GM21515 (cell line): Measurements from ENCODE around the gene RAB28.

Experiments
- ATAC-seq: cut with Tn5 transposase; IDR thresholded peaks from one replicate; pipeline ENCODE4 v1.9.1; 2021; ENCODE audit not compliant: unreplicated experiment

Gene RAB28

DNA sequence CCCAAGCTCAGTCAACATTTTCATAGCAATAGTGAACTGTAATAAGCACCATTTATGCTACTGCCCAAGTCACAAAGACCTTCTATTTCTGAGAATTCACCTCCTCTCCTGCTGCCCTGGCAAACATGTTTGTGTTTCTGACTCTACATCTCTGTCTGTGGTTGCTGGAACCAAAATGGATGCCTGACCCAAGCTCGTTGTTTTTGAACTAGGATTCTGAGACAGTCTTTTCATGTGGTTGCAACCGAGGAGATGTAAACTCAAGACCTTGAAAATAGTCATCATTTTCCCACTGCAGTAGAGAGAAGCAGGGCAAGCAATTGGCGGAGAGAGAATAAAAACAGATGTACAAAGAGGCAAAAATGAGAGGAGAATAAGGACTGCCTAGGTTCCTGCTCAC is 160.2 kb downstream of the RAB28 start:
- no peak for ATAC-seq

DNA sequence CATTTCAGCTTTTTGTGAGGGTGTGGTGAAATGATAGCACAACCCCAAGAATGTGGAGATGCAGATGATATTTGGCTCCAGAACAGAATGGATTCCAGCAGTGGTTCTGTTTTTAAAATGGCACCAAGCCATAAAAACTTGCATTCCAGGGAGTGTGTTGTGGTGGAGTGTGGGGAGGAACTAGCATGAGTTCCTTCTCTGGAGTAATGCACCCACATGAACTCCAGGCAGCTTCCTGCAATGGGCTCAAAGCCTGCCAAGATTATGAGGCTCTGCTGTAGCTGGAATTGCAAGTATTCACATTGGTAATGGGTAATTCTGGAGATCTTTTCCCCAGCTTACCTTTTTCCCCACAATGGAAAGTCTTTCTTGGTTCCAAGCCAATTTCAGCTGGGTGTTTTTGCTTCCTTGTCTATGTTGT is 161.4 kb downstream of the RAB28 start:
- ATAC-seq: no peak
